ENCODE results near the gene THSD4.

GRCh38 chr15:71826196-71826595 lies 710.9 kb downstream of the THSD4 start:
- TF ChIP-seq, protein P1, sequence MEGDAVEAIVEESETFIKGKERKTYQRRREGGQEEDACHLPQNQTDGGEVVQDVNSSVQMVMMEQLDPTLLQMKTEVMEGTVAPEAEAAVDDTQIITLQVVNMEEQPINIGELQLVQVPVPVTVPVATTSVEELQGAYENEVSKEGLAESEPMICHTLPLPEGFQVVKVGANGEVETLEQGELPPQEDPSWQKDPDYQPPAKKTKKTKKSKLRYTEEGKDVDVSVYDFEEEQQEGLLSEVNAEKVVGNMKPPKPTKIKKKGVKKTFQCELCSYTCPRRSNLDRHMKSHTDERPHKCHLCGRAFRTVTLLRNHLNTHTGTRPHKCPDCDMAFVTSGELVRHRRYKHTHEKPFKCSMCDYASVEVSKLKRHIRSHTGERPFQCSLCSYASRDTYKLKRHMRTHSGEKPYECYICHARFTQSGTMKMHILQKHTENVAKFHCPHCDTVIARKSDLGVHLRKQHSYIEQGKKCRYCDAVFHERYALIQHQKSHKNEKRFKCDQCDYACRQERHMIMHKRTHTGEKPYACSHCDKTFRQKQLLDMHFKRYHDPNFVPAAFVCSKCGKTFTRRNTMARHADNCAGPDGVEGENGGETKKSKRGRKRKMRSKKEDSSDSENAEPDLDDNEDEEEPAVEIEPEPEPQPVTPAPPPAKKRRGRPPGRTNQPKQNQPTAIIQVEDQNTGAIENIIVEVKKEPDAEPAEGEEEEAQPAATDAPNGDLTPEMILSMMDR (IDR thresholded peaks at IDR 0.05): no peak
- TF ChIP-seq POLR2AphosphoS5 (IDR thresholded peaks at IDR 0.05): no peak
- no peak for TF ChIP-seq POLR2A (IDR thresholded peaks at IDR 0.05)
- TF ChIP-seq EP300 (IDR thresholded peaks at IDR 0.05): no peak

All from suprapubic skin (tissue), 4 donors.